Heart left ventricle (tissue), 16 donors: Measurements from ENCODE around the gene FER. TPM values are rescaled to one million over a fixed set of nuclear protein-coding genes. Genes with fewer than 3 reads are reported as not detected.
A peak's percentile ranks its signal among the peaks of the same experiment; 100 is the strongest.
"Not testable (repeated sequence)": the region's sequence is repeated elsewhere in the genome, so short reads cannot be mapped to it uniquely, and the experiment has no call there.

ENCODE experiments used
- ATAC-seq, 4 donors: fragments of 200-7000 bp; cut with Tn5 transposase; one replicate each; pipeline ENCODE4 v1.9.1; 2020 to 2022; ENCODE audit warnings: moderate library complexity in 4 of 4, mild to moderate bottlenecking in 3 of 4, moderate number of reproducible peaks in 1 of 4
- DNase-seq, 5 donors: peaks; one replicate each; pipeline ENCODE4 v3.0.0-alpha.2; 2020
- H3K27ac ChIP-seq, 12 donors: fragments of 200-600 bp; sonication (generic) in 4 of 12; one replicate each; pipeline versions ENCODE4 v1.5.0 to v1.8.0; 2016 to 2022; ENCODE audit warnings: mild to moderate bottlenecking in 2 of 12
- H3K27me3 ChIP-seq, 9 donors: fragments of 200-600 bp; sonication (generic) in 2 of 9; one replicate each; pipeline versions ENCODE4 v1.5.1 to v1.8.0; 2016 to 2022; ENCODE audit warnings: mild to moderate bottlenecking in 3 of 9
- H3K36me3 ChIP-seq, 9 donors: fragments of 200-600 bp; sonication (generic) in 2 of 9; one replicate each; pipeline versions ENCODE4 v1.5.0 to v1.8.0; 2018 to 2022; ENCODE audit warnings: mild to moderate bottlenecking in 2 of 9
- H3K4me1 ChIP-seq, 12 donors: fragments of 200-600 bp; sonication (generic) in 4 of 12; one replicate each; pipeline versions ENCODE4 v1.5.0 to v1.8.0; 2016 to 2022; ENCODE audit warnings: mild to moderate bottlenecking in 3 of 12
- H3K4me3 ChIP-seq, 12 donors: fragments of 200-600 bp; sonication (generic) in 4 of 12; one replicate each; pipeline versions ENCODE4 v1.5.0 to v1.8.0; 2017 to 2022; ENCODE audit warnings: mild to moderate bottlenecking in 9 of 12, moderate library complexity in 4 of 12
- H3K9me3 ChIP-seq, 12 donors: fragments of 200-600 bp; sonication (generic) in 4 of 12; one replicate each; pipeline versions ENCODE4 v1.5.0 to v1.8.0; 2016 to 2022; ENCODE audit warnings: mild to moderate bottlenecking in 1 of 12
- CTCF ChIP-seq, 12 donors: fragments of 200-600 bp; sonication (generic) in 4 of 12; IDR thresholded peaks; one replicate each; pipeline versions ENCODE4 v1.5.0 to v1.8.0; 2018 to 2022; ENCODE audit warnings: antibody characterized with exemption in 12 of 12, mild to moderate bottlenecking in 5 of 12
- POLR2A ChIP-seq, 2 donors: fragments of 450-650 bp; IDR thresholded peaks; one replicate each; pipeline ENCODE4 v1.6.1; 2017; ENCODE audit warnings: antibody characterized with exemption in 2 of 2, mild to moderate bottlenecking in 2 of 2, moderate library complexity in 2 of 2
- WGBS, 4 donors: extraction: QIAGEN DNeasy Blood & Tissue Kit in 2 of 4; methylation state at CpG; one replicate each; pipeline versions ENCODE4 v1.1.5 to v1.1.7; 2013 to 2018; 5-methylcytosine and 5-hydroxymethylcytosine counted together
- intact Hi-C, 10 donors: fragments of 100-400 bp; cut with DNase I; formaldehyde crosslinking; loops; one replicate each; pipeline versions ENCODE4 v1.11.1 to v1.14.2; 2022
- polyA plus RNA-seq, 2 donors: library from polyadenylated mRNA; stranded (reverse); fragments of 200-250 nt; gene quantifications; one replicate each; pipeline ENCODE4 v1.2.3, GENCODE V29; 2013
- total RNA-seq, 9 donors: library from RNA; depleted of rRNA in 2 of 9; stranded (reverse); fragments of >200 nt in 2 of 9; fragmentation: NEBNext Ultra II Directional in 3 of 9; extraction: Animal tissue kit (Norgen Biotek cat#: 25700) in 3 of 9; gene quantifications; one replicate each; pipeline versions ENCODE4 v1.1.0 to v1.2.4, GENCODE V29; 2016 to 2023
- donor health status: ischemic (EF 13 %, LVEDD 7.1; RV severe dilation, severe dysfunction).
- donor health status: healthy with polysubstance abuse.
- donor health status: DM: no; HTN: yes; CAD: no.
- donor health status: DM: no; HTN: no; CAD: no.
- donor health status: ischemic (EF 25% LVEDD 6.9; RV normal size, moderate dysfunction).
- donor health status: ischemic (EF 25% LVEDD 5.7; RV mildly dilated, moderate dysfunction).
- donor health status: healthy.
- donor health status: DM: yes; HTN: yes; CAD: no.
- donor health status: ischemic (EF 35%, LVEDD 5.7; RV mildly dilated, moderate dysfunction).
- donor health status: nonischemic (EF 11% LVEDD 7.7; RV severe dilation, severe dysfunction).
- donor health status: DM: yes; HTN: yes; CAD: no.
- donor health status: PGD.
- donor health status: ischemic (EF 29% LVEDD 5.4; RV normal size, mild dysfunction).
- donor health status: nonischemic (EF 23%, LVEDD 6.1; RV moderate dilation, normal function).

Gene FER
- total and polyA plus RNA-seq, 11 donors, result 1.4 to 25.7 (median 13.1) TPM

GRCh38 chr5:109170629-109171350 is 423.1 kb downstream of the FER start:
- Histone ChIP-seq H3K9me3 (no peaks in the 10 kb centered on the region), H3K27ac (no peak overlapping the region), H3K27me3 (no peaks in the 10 kb centered on the region), H3K4me1 (peaks cover 0 to 3% (median 0%) of the 10 kb centered on the region in 12 donors), H3K36me3 (no peaks in the 10 kb centered on the region), H3K4me3 (no peak overlapping the region)
- ATAC-seq, result no peak
- no peak for DNase-seq
- WGBS, 4 donors, result 79 to 89% (median 86%) methylated on average over 3 of the region's 3 CpGs
- TF ChIP-seq POLR2A (IDR thresholded peaks at IDR 0.05), result no peak
- TF ChIP-seq CTCF (IDR thresholded peaks at IDR 0.05), result no peak
- intact Hi-C loops, result no loop called here

DNA sequence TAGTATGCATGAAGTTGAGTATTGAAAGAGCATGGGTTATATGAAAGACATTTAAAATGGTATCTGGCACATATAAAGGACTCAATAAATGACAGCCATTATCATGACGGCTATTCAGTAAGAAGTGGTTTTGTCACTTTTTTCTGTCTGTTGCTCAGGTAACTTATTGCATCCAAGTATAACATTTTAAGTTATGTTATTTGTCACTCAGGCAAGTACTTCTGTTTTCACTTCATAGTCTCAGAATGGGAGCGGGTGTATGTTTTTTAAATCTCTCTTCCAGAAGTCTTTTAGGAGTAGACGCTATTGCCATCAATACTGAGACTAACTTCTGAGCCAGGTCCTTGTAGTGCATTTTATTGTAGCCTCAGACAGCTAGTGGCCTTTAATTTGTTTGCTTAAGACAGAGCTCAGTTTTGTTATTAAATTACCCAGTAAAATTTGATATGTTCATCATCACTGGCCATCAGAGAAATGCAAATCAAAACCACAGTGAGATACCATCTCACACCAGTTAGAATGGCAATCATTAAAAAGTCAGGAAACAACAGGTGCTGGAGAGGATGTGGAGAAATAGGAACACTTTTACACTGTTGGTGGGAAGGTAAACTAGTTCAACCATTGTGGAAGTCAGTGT is 423.9 kb downstream of the FER start:
- DNase-seq, ATAC-seq, intact Hi-C loops, H3K9me3 ChIP-seq, H3K27ac ChIP-seq, H3K27me3 ChIP-seq, H3K4me1 ChIP-seq, H3K4me3 ChIP-seq, H3K36me3 ChIP-seq: not testable (repeated sequence)
- 97 to 99% (median 97%) methylated on average over 3 of the region's 3 CpGs for WGBS, 4 donors

DNA sequence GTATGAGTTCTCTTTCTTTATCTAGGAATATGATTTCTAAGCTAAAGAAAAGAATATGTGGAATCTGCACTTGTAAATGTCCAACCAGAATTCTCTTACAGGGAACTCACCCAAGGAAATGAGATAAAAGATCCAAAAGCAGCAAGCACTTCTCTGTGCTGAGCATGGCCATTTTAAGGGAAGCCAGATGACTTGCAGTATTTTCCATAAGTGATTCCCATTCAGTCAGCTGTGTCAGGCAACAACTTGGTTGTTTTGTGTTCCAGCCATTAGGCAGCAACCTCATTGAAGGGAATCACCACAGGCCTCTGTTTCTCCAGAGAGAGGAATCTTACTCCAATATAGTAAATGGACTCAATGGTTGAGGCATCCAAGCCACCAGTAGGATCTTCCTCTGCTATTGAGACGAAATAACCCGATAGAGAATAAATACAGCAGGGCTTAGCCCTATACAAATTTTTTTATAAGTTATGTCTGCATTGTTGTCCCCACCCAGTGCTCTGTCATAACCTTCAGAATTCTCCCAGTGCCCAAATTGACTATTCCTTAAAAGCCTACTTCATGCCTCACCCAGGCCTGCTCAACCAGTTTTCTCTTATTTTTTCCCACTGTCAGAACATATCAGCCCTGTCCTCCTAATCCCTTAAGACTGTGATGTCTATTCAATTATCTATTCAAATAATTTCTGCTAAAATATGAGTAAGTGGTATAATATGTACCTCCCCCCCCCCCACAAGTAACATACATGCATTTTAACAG is 425.5 kb downstream of the FER start:
- H3K27me3 ChIP-seq, result no peaks in the 10 kb centered on the region
- ATAC-seq, result no peak
- H3K4me3 ChIP-seq, result no peak overlapping the region
- WGBS, 4 donors, result 95 to 99% (median 98%) methylated on average over 2 of the region's 2 CpGs
- H3K4me1 ChIP-seq, result peaks cover 0 to 7% (median 2%) of the 10 kb centered on the region in 12 donors
- no peak for DNase-seq
- H3K9me3 ChIP-seq, result no peaks in the 10 kb centered on the region
- no peaks in the 10 kb centered on the region for H3K36me3 ChIP-seq
- TF ChIP-seq CTCF (IDR thresholded peaks at IDR 0.05), result no peak
- TF ChIP-seq POLR2A (IDR thresholded peaks at IDR 0.05), result no peak
- H3K27ac ChIP-seq, result no peak overlapping the region
- intact Hi-C loops, result no loop called here

- Histone ChIP-seq H3K9me3 (no peaks in the 10 kb centered on the region), H3K27me3 (no peaks in the 10 kb centered on the region), H3K4me1 (peaks cover 0 to 7% (median 2%) of the 10 kb centered on the region in 12 donors), H3K27ac (no peak overlapping the region), H3K4me3 (no peak overlapping the region), H3K36me3 (peaks cover 0 to 5% (median 0%) of the 10 kb centered on the region in 9 donors)
- DNase-seq, result no peak
- ATAC-seq, result peak in 2 of 4 donors; percentile 44 to 45
- intact Hi-C loops, result no loop called here
- WGBS, 4 donors, result 66 to 85% (median 75%) methylated on average over 2 of the region's 2 CpGs
- TF ChIP-seq POLR2A (IDR thresholded peaks at IDR 0.05), result no peak
- TF ChIP-seq CTCF (IDR thresholded peaks at IDR 0.05), result no peak
These were observed 429.5 kb downstream of the FER start for GRCh38 chr5:109177227-109177626.
